Testis (tissue), 3 donors: ENCODE results near the gene RAB7B. TPM values are rescaled to one million over a fixed set of nuclear protein-coding genes. Genes with fewer than 3 reads are reported as not detected.

Experiments
- DNase-seq: peaks from one replicate; pipeline ENCODE4 v3.0.0-alpha.2; 2019
- H3K27ac ChIP-seq, 2 donors: fragments of 200-600 bp; sonication (generic); one replicate each; pipeline ENCODE4 v1.5.1; 2019
- H3K27me3 ChIP-seq: fragments of 200-600 bp; sonication (generic); one replicate; pipeline ENCODE4 v1.5.1; 2019
- H3K36me3 ChIP-seq: fragments of 200-600 bp; sonication (generic); one replicate; pipeline ENCODE4 v1.5.1; 2017; ENCODE audit warnings: low read depth; ENCODE audit errors: missing control alignments
- H3K4me1 ChIP-seq: fragments of 200-600 bp; sonication (generic); one replicate; pipeline ENCODE4 v1.5.1; 2019
- H3K4me3 ChIP-seq, 2 donors: fragments of 200-600 bp; sonication (generic); one replicate each; pipeline ENCODE4 v1.5.1; 2017 to 2019
- H3K9me3 ChIP-seq: fragments of 200-600 bp; sonication (generic); one replicate; pipeline ENCODE4 v1.5.1; 2017
- POLR2A ChIP-seq: fragments of 450-650 bp; IDR thresholded peaks from one replicate; pipeline ENCODE4 v1.6.1; 2017; ENCODE audit warnings: antibody characterized with exemption, mild to moderate bottlenecking, moderate library complexity
- WGBS, 2 donors: methylation state at CpG; one replicate each; pipeline ENCODE4 v1.1.5; 2018; 5-methylcytosine and 5-hydroxymethylcytosine counted together
- intact Hi-C: fragments of 100-400 bp; cut with DNase I; formaldehyde crosslinking; loops from one replicate; pipeline ENCODE4 v1.15.1; 2023; ENCODE audit warnings: low total_unique reads
- polyA plus RNA-seq: library from polyadenylated mRNA; stranded (reverse); fragments of 350-450 nt; fragmentation: Illumina TruSeq; extraction: RNeasy Lipid Tissue Mini Kit (QIAGEN cat#74804); gene quantifications from one replicate; pipeline ENCODE4 v1.2.3, GENCODE V29; 2014; ENCODE audit warnings: low read depth, low replicate concordance; ENCODE audit not compliant: insufficient read depth
- total RNA-seq, 2 donors: library from RNA; depleted of rRNA; stranded (reverse); fragments of >200 nt; gene quantifications; one replicate each; pipeline ENCODE4 v1.2.3, GENCODE V29; 2016
- TF ChIP-seq, protein P1 (sequence below), 3 experiments: fragments of 450-650 bp in 2 of 3; fragments of 200-600 bp in 1 of 3; sonication (generic) in 1 of 3; IDR thresholded peaks; one replicate each; pipeline ENCODE4 v1.5.1; 2016 to 2019; ENCODE audit warnings: antibody characterized with exemption in 3 of 3, mild to moderate bottlenecking in 2 of 3, moderate library complexity in 1 of 3

The RAB7B gene
- total and polyA plus RNA-seq, 3 donors from 2014 or later, result 1.7 to 8.4 (median 6.2) TPM

DNA sequence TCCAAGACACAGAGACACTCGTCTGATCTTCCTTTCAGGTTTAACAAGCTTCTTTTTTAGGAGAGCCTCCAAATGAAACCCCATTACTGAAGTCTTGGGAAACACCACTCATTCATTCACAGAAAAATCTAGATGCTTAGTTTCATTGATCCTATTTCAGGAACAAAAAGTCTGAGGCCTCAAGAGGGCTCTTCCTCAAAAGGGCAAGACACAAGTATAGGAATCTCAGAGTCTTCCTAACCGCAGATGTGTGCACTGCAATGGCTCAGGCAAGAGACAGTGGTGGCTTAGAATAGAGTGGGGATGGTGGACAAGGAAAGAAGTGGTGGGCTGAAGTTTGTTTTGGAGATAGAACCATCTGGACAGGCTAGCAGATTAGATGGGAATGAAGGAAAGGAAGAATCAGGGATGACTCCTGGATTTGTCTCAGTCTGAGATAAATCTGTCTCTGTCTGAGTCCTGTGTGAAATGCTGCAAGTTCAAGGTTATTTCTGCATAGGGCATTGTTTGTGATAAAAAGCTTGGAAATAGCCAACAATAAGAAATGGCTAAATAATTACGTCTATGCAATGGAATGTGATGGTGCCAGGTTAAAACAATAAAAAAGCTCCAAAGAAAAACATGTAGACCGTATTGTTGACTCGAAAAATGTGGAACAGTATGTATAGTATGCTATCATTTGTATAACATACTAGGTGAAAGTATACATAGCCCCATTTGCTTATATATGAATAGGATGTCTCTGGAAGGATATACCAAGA, 29.4 kb upstream of the RAB7B start:
- 51 to 56% methylated on average over 5 of the region's 5 CpGs for WGBS, 2 donors
- Histone ChIP-seq H3K36me3 (no peaks in the 10 kb centered on the region), H3K9me3 (no peaks in the 10 kb centered on the region), H3K4me3 (no peak overlapping the region), H3K27me3 (no peaks in the 10 kb centered on the region), H3K27ac (no peak overlapping the region), H3K4me1 (peaks cover 10% of the 10 kb centered on the region)
- intact Hi-C loops, result no loop called here
- TF ChIP-seq POLR2A, result no peak
- TF ChIP-seq, protein P1, sequence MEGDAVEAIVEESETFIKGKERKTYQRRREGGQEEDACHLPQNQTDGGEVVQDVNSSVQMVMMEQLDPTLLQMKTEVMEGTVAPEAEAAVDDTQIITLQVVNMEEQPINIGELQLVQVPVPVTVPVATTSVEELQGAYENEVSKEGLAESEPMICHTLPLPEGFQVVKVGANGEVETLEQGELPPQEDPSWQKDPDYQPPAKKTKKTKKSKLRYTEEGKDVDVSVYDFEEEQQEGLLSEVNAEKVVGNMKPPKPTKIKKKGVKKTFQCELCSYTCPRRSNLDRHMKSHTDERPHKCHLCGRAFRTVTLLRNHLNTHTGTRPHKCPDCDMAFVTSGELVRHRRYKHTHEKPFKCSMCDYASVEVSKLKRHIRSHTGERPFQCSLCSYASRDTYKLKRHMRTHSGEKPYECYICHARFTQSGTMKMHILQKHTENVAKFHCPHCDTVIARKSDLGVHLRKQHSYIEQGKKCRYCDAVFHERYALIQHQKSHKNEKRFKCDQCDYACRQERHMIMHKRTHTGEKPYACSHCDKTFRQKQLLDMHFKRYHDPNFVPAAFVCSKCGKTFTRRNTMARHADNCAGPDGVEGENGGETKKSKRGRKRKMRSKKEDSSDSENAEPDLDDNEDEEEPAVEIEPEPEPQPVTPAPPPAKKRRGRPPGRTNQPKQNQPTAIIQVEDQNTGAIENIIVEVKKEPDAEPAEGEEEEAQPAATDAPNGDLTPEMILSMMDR (IDR thresholded peaks at IDR 0.05), result no peak
- no peak for DNase-seq

DNA sequence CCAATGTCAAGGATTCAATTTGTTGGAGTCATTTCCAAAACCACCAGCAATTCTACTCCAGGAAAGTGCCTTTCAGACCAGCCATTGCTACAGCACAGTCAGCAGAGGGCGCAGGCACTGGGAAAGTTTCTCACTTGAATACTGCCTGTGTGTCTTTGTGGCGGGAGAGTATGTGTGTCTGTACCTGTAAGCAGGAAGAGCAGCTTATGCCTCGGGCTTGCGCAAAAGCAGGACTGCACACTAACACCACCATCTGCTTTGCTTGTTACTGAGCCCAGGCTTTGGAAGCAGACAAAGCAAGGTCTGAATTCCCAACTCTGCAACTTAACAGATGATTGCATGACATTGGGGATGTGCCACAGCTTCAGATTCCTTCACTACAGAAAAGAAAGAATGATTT, 27.5 kb upstream of the RAB7B start:
- no peak for TF ChIP-seq POLR2A
- TF ChIP-seq, protein P1 (IDR thresholded peaks at IDR 0.05), result peak; percentile 24 to 59 (median 41)
- H3K4me1 ChIP-seq, result peaks cover 10% of the 10 kb centered on the region
- intact Hi-C loops, result no loop called here
- DNase-seq, result peak; percentile 78
- no peaks in the 10 kb centered on the region for H3K9me3 ChIP-seq
- H3K27ac ChIP-seq, result no peak overlapping the region
- 24 to 28% methylated on average over 4 of the region's 4 CpGs for WGBS, 2 donors
- H3K4me3 ChIP-seq, result no peak overlapping the region
- H3K36me3 ChIP-seq, result no peaks in the 10 kb centered on the region
- H3K27me3 ChIP-seq, result no peaks in the 10 kb centered on the region

DNA sequence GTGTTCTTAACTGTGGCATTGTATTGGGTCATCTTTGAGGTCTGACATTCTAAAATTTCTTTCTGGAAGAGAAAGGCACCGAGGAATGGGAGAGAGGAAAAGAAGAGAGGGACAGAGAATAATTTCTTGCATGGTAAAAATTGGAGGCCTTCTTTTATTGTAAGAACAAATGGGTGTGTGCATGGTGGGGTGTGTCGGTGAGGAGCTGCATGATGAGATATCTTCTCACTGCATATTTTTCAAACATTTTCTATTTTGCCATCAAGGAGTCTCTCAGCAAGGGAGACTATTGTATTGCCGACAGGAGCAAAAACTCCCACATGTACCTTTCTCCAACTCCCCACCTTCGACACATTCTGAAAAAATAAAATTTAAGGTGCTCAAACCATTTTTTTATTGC, 27.0 kb upstream of the RAB7B start:
- TF ChIP-seq, protein P1 (IDR thresholded peaks at IDR 0.05), result no peak
- TF ChIP-seq POLR2A, result no peak
- Histone ChIP-seq H3K4me3 (no peak overlapping the region), H3K36me3 (no peaks in the 10 kb centered on the region), H3K4me1 (peaks cover 10% of the 10 kb centered on the region), H3K27ac (no peak overlapping the region), H3K27me3 (no peaks in the 10 kb centered on the region), H3K9me3 (no peaks in the 10 kb centered on the region)
- intact Hi-C loops, result no loop called here
- WGBS, 2 donors, result 67 to 81% methylated on average over 4 of the region's 4 CpGs
- DNase-seq, result no peak

DNA sequence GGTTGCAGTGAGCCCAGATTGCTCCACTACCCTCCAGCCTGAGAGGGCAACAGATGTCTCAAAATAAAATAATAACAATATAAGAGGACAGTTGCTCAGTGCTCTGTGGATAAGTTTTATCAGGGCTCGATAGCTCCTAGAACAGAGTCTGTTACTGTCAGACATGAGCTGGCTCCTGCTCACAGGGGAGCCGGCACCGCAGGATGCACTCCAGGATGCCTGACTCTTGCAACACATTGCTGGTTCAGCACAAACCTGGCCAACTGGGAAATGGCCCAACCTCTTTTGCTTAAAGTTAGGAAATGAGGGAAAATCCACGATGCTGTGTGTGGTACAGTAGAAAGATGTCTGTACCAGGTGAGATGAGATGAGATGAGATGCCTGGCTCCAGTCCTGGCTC, 26.3 kb upstream of the RAB7B start:
- H3K27ac ChIP-seq, result no peak overlapping the region
- peak; percentile 63 for DNase-seq
- H3K9me3 ChIP-seq, result no peaks in the 10 kb centered on the region
- peaks cover 10% of the 10 kb centered on the region for H3K4me1 ChIP-seq
- WGBS, 2 donors, result 29 to 31% methylated on average over 4 of the region's 4 CpGs
- no peaks in the 10 kb centered on the region for H3K27me3 ChIP-seq
- H3K4me3 ChIP-seq, result no peak overlapping the region
- TF ChIP-seq, protein P1 (IDR thresholded peaks at IDR 0.05), result no peak
- TF ChIP-seq POLR2A, result no peak
- H3K36me3 ChIP-seq, result no peaks in the 10 kb centered on the region
- intact Hi-C loops, result no loop called here
